ENCODE measurements around the gene SUSD1.

SUSD1 gene

GRCh38 chr9:112094948-112095681, 80.0 kb downstream of the SUSD1 start:
- H3K36me3 ChIP-seq (ENCODE audit: control insufficient read depth, insufficient read depth, low read length), result no peaks in the 10 kb centered on the region
- no peak overlapping the region for H3K9ac ChIP-seq (ENCODE audit: low read length)
- no peak overlapping the region for H3K27ac ChIP-seq (ENCODE audit: low read depth, low read length)
- no peak overlapping the region for H3K4me3 ChIP-seq (ENCODE audit: low read depth, low read length)
- H3K27me3 ChIP-seq (ENCODE audit: control insufficient read depth, insufficient read depth, low read length), result no peaks in the 10 kb centered on the region
- no peaks in the 10 kb centered on the region for H3K9me3 ChIP-seq (ENCODE audit: control insufficient read depth, insufficient read depth, low read depth, low read length)
- H3K4me1 ChIP-seq (ENCODE audit: control insufficient read depth, insufficient read depth, low read length), result peaks cover 20% of the 10 kb centered on the region

GRCh38 chr9:112094241-112094640, 80.9 kb downstream of the SUSD1 start:
- H3K36me3 ChIP-seq (ENCODE audit: control insufficient read depth, insufficient read depth, low read length), result no peaks in the 10 kb centered on the region
- peaks cover 17% of the 10 kb centered on the region for H3K4me1 ChIP-seq (ENCODE audit: control insufficient read depth, insufficient read depth, low read length)
- H3K9ac ChIP-seq (ENCODE audit: low read length), result no peak overlapping the region
- H3K9me3 ChIP-seq (ENCODE audit: control insufficient read depth, insufficient read depth, low read depth, low read length), result no peaks in the 10 kb centered on the region
- no peak overlapping the region for H3K4me3 ChIP-seq (ENCODE audit: low read depth, low read length)
- no peaks in the 10 kb centered on the region for H3K27me3 ChIP-seq (ENCODE audit: control insufficient read depth, insufficient read depth, low read length)
- H3K27ac ChIP-seq (ENCODE audit: low read depth, low read length), result no peak overlapping the region

- Histone ChIP-seq H3K27me3 (ENCODE audit: control insufficient read depth, insufficient read depth, low read length) (no peaks in the 10 kb centered on the region), H3K27ac (ENCODE audit: low read depth, low read length) (no peak overlapping the region), H3K36me3 (ENCODE audit: control insufficient read depth, insufficient read depth, low read length) (no peaks in the 10 kb centered on the region), H3K9me3 (ENCODE audit: control insufficient read depth, insufficient read depth, low read depth, low read length) (no peaks in the 10 kb centered on the region), H3K9ac (ENCODE audit: low read length) (no peak overlapping the region), H3K4me1 (ENCODE audit: control insufficient read depth, insufficient read depth, low read length) (peaks cover 14% of the 10 kb centered on the region), H3K4me3 (ENCODE audit: low read depth, low read length) (no peak overlapping the region)
Measured at GRCh38 chr9:112093870-112094216, 81.3 kb downstream of the SUSD1 start.

GRCh38 chr9:112093147-112093869, 81.8 kb downstream of the SUSD1 start:
- Histone ChIP-seq H3K36me3 (ENCODE audit: control insufficient read depth, insufficient read depth, low read length) (no peaks in the 10 kb centered on the region), H3K9me3 (ENCODE audit: control insufficient read depth, insufficient read depth, low read depth, low read length) (no peaks in the 10 kb centered on the region), H3K27ac (ENCODE audit: low read depth, low read length) (no peak overlapping the region), H3K4me1 (ENCODE audit: control insufficient read depth, insufficient read depth, low read length) (peaks cover 8% of the 10 kb centered on the region), H3K27me3 (ENCODE audit: control insufficient read depth, insufficient read depth, low read length) (no peaks in the 10 kb centered on the region), H3K9ac (ENCODE audit: low read length) (no peak overlapping the region), H3K4me3 (ENCODE audit: low read depth, low read length) (no peak overlapping the region)

- Histone ChIP-seq H3K4me1 (ENCODE audit: control insufficient read depth, insufficient read depth, low read length) (peaks cover 3% of the 10 kb centered on the region; the same call in 1 of the 2 replicates), H3K9me3 (ENCODE audit: control insufficient read depth, insufficient read depth, low read depth, low read length) (no peaks in the 10 kb centered on the region), H3K9ac (ENCODE audit: low read length) (no peak overlapping the region), H3K36me3 (ENCODE audit: control insufficient read depth, insufficient read depth, low read length) (no peaks in the 10 kb centered on the region), H3K4me3 (ENCODE audit: low read depth, low read length) (no peak overlapping the region), H3K27me3 (ENCODE audit: control insufficient read depth, insufficient read depth, low read length) (no peaks in the 10 kb centered on the region), H3K27ac (ENCODE audit: low read depth, low read length) (no peak overlapping the region)
Measured at GRCh38 chr9:112091810-112092209, 83.3 kb downstream of the SUSD1 start.

GRCh38 chr9:112087506-112087905, 87.6 kb downstream of the SUSD1 start:
- Histone ChIP-seq H3K4me1 (ENCODE audit: control insufficient read depth, insufficient read depth, low read length) (peaks cover 3% of the 10 kb centered on the region), H3K36me3 (ENCODE audit: control insufficient read depth, insufficient read depth, low read length) (no peaks in the 10 kb centered on the region), H3K9me3 (ENCODE audit: control insufficient read depth, insufficient read depth, low read depth, low read length) (no peaks in the 10 kb centered on the region), H3K27me3 (ENCODE audit: control insufficient read depth, insufficient read depth, low read length) (no peaks in the 10 kb centered on the region), H3K4me3 (ENCODE audit: low read depth, low read length) (no peak overlapping the region), H3K27ac (ENCODE audit: low read depth, low read length) (no peak overlapping the region), H3K9ac (ENCODE audit: low read length) (no peak overlapping the region)

- Histone ChIP-seq H3K9ac (ENCODE audit: low read length) (no peak overlapping the region), H3K36me3 (ENCODE audit: control insufficient read depth, insufficient read depth, low read length) (no peaks in the 10 kb centered on the region), H3K27me3 (ENCODE audit: control insufficient read depth, insufficient read depth, low read length) (no peaks in the 10 kb centered on the region), H3K27ac (ENCODE audit: low read depth, low read length) (no peak overlapping the region), H3K4me1 (ENCODE audit: control insufficient read depth, insufficient read depth, low read length) (peaks cover 3% of the 10 kb centered on the region; the same call in 1 of the 2 replicates), H3K4me3 (ENCODE audit: low read depth, low read length) (no peak overlapping the region), H3K9me3 (ENCODE audit: control insufficient read depth, insufficient read depth, low read depth, low read length) (peaks cover 3% of the 10 kb centered on the region; the same call in 1 of the 2 replicates)
Measured at GRCh38 chr9:112086627-112087026, 88.5 kb downstream of the SUSD1 start.

GRCh38 chr9:112084907-112085306, 90.2 kb downstream of the SUSD1 start:
- Histone ChIP-seq H3K27me3 (ENCODE audit: control insufficient read depth, insufficient read depth, low read length) (no peaks in the 10 kb centered on the region), H3K4me1 (ENCODE audit: control insufficient read depth, insufficient read depth, low read length) (peaks cover 3% of the 10 kb centered on the region; the same call in 1 of the 2 replicates), H3K27ac (ENCODE audit: low read depth, low read length) (no peak overlapping the region), H3K4me3 (ENCODE audit: low read depth, low read length) (no peak overlapping the region), H3K9ac (ENCODE audit: low read length) (no peak overlapping the region), H3K9me3 (ENCODE audit: control insufficient read depth, insufficient read depth, low read depth, low read length) (peaks cover 3% of the 10 kb centered on the region; the same call in 1 of the 2 replicates), H3K36me3 (ENCODE audit: control insufficient read depth, insufficient read depth, low read length) (no peaks in the 10 kb centered on the region)

- peaks cover 3% of the 10 kb centered on the region; the same call in 1 of the 2 replicates for H3K4me1 ChIP-seq (ENCODE audit: control insufficient read depth, insufficient read depth, low read length)
- H3K27me3 ChIP-seq (ENCODE audit: control insufficient read depth, insufficient read depth, low read length), result no peaks in the 10 kb centered on the region
- no peak overlapping the region for H3K4me3 ChIP-seq (ENCODE audit: low read depth, low read length)
- H3K9ac ChIP-seq (ENCODE audit: low read length), result no peak overlapping the region
- H3K36me3 ChIP-seq (ENCODE audit: control insufficient read depth, insufficient read depth, low read length), result no peaks in the 10 kb centered on the region
- peaks cover 3% of the 10 kb centered on the region; the same call in 1 of the 2 replicates for H3K9me3 ChIP-seq (ENCODE audit: control insufficient read depth, insufficient read depth, low read depth, low read length)
- H3K27ac ChIP-seq (ENCODE audit: low read depth, low read length), result no peak overlapping the region
Measured at GRCh38 chr9:112084334-112084733, 90.8 kb downstream of the SUSD1 start.

GRCh38 chr9:112081918-112082729, 93.0 kb downstream of the SUSD1 start:
- Histone ChIP-seq H3K36me3 (ENCODE audit: control insufficient read depth, insufficient read depth, low read length) (no peaks in the 10 kb centered on the region), H3K4me1 (ENCODE audit: control insufficient read depth, insufficient read depth, low read length) (peaks cover 3% of the 10 kb centered on the region; the same call in 1 of the 2 replicates), H3K27ac (ENCODE audit: low read depth, low read length) (no peak overlapping the region), H3K27me3 (ENCODE audit: control insufficient read depth, insufficient read depth, low read length) (no peaks in the 10 kb centered on the region), H3K9me3 (ENCODE audit: control insufficient read depth, insufficient read depth, low read depth, low read length) (peaks cover 3% of the 10 kb centered on the region; the same call in 1 of the 2 replicates), H3K4me3 (ENCODE audit: low read depth, low read length) (no peak overlapping the region), H3K9ac (ENCODE audit: low read length) (no peak overlapping the region)

Measured in HUES6 (cell line).